WTC11 (cell line): ENCODE data around the gene PLPP7. TPM values are rescaled to one million over a fixed set of nuclear protein-coding genes. Genes with fewer than 3 reads are reported as not detected.

Experiments used
- ATAC-seq: fragments of 200-7000 bp; cut with Tn5 transposase; 2 replicates; pipeline ENCODE4 v1.10.0; 2021; ENCODE audit warnings: mild to moderate bottlenecking, moderate library complexity
- CTCF ChIA-PET: fragments of 300-600 bp; sonication (Branson Sonifier 250); formaldehyde crosslinking; loops from one replicate; lab custom pipeline; 2021; ENCODE audit warnings: antibody characterized with exemption; lab: Charles Lee
- POLR2A ChIA-PET: fragments of 350-600 bp; sonication (Branson Sonifier 250); formaldehyde crosslinking; loops from one replicate; lab custom pipeline; 2021; ENCODE audit warnings: antibody characterized with exemption; lab: Charles Lee
- DNase-seq: peaks from one replicate; pipeline ENCODE4 v3.0.0; 2021; ENCODE audit warnings: low spot score
- H3K27ac Mint-ChIP-seq: 2 replicates; pipeline ENCODE4 v1.8.0; 2021; ENCODE audit warnings: mixed read lengths
- H3K27me3 Mint-ChIP-seq: 2 replicates; pipeline ENCODE4 v1.8.0; 2021; ENCODE audit warnings: low read depth, mild to moderate bottlenecking, moderate library complexity, mixed read lengths
- H3K36me3 Mint-ChIP-seq: 2 replicates; pipeline ENCODE4 v1.8.0; 2021; ENCODE audit warnings: mixed read lengths
- H3K4me1 Mint-ChIP-seq: 2 replicates; pipeline ENCODE4 v1.8.0; 2022; ENCODE audit warnings: mixed read lengths
- H3K4me3 Mint-ChIP-seq: 2 replicates; pipeline ENCODE4 v1.8.0; 2021; ENCODE audit warnings: mild to moderate bottlenecking, moderate library complexity, mixed read lengths
- H3K9me3 Mint-ChIP-seq: 2 replicates; pipeline ENCODE4 v1.8.0; 2021; ENCODE audit warnings: mixed read lengths
- ATF1 ChIP-seq: sonication (generic); formaldehyde crosslinking; IDR thresholded peaks from 2 replicates; pipeline ENCODE4 v1.8.1; 2023; ENCODE audit warnings: mild to moderate bottlenecking, moderate library complexity, missing genetic modification reagents
- CBFB ChIP-seq: sonication (generic); formaldehyde crosslinking; IDR thresholded peaks from 2 replicates; pipeline ENCODE4 v1.8.1; 2022; ENCODE audit warnings: mild to moderate bottlenecking, low read depth, missing genetic modification reagents
- CDX4 ChIP-seq: fragments of 250-450 bp; sonication (Bioruptor Pico); IDR thresholded peaks from 2 replicates; pipeline ENCODE4 v1.9.0; 2021; ENCODE audit warnings: moderate library complexity, mild to moderate bottlenecking, inconsistent platforms, borderline replicate concordance
- E2F5 ChIP-seq: sonication (generic); formaldehyde crosslinking; IDR thresholded peaks from 2 replicates; pipeline ENCODE4 v1.8.1; 2022; ENCODE audit warnings: mild to moderate bottlenecking, moderate library complexity, missing genetic modification reagents
- ELF4 ChIP-seq: sonication (generic); formaldehyde crosslinking; IDR thresholded peaks from 2 replicates; pipeline ENCODE4 v1.8.1; 2022; ENCODE audit warnings: low read depth, mild to moderate bottlenecking, moderate library complexity, missing genetic modification reagents
- FOXK1 ChIP-seq: sonication (generic); formaldehyde crosslinking; IDR thresholded peaks from 2 replicates; pipeline ENCODE4 v1.8.0; 2022; ENCODE audit warnings: mild to moderate bottlenecking, moderate library complexity, missing genetic modification reagents
- FOXP4 ChIP-seq: sonication (generic); formaldehyde crosslinking; IDR thresholded peaks from 2 replicates; pipeline ENCODE4 v1.8.0; 2022; ENCODE audit warnings: mild to moderate bottlenecking, missing genetic modification reagents
- GABPB1 ChIP-seq: sonication (generic); formaldehyde crosslinking; IDR thresholded peaks from 2 replicates; pipeline ENCODE4 v1.8.1; 2023; ENCODE audit warnings: mild to moderate bottlenecking, missing genetic modification reagents
- KAT7 ChIP-seq: sonication (generic); formaldehyde crosslinking; IDR thresholded peaks from 2 replicates; pipeline ENCODE4 v1.8.1; 2023; ENCODE audit warnings: missing genetic modification reagents, mild to moderate bottlenecking, borderline replicate concordance
- NFATC4 ChIP-seq: fragments of 250-450 bp; sonication (Bioruptor Pico); IDR thresholded peaks from 2 replicates; pipeline ENCODE4 v1.9.0; 2021; ENCODE audit warnings: mild to moderate bottlenecking
- NFYB ChIP-seq: sonication (generic); formaldehyde crosslinking; conservative IDR thresholded peaks from 2 replicates; pipeline ENCODE4 v1.8.0; 2022; ENCODE audit warnings: low read depth, missing genetic modification reagents
- NR2C2 ChIP-seq: sonication (generic); formaldehyde crosslinking; IDR thresholded peaks from 2 replicates; pipeline ENCODE4 v1.8.0; 2022; ENCODE audit warnings: mild to moderate bottlenecking, missing genetic modification reagents
- NR3C1 ChIP-seq: sonication (generic); formaldehyde crosslinking; conservative IDR thresholded peaks from 2 replicates; pipeline ENCODE4 v1.8.1; 2023; ENCODE audit warnings: low read depth, mild to moderate bottlenecking, missing genetic modification reagents
- PRRX2 ChIP-seq: fragments of 250-450 bp; sonication (Bioruptor Pico); IDR thresholded peaks from 2 replicates; pipeline ENCODE4 v1.8.0; 2021; ENCODE audit warnings: mild to moderate bottlenecking
- TCF7 ChIP-seq: sonication (generic); formaldehyde crosslinking; IDR thresholded peaks from 2 replicates; pipeline ENCODE4 v1.8.0; 2022; ENCODE audit warnings: mild to moderate bottlenecking, low read depth, missing genetic modification reagents, moderate library complexity
- TEAD4 ChIP-seq: sonication (generic); formaldehyde crosslinking; IDR thresholded peaks from 2 replicates; pipeline ENCODE4 v1.8.0; 2022; ENCODE audit warnings: mild to moderate bottlenecking, missing genetic modification reagents
- TP53 ChIP-seq: sonication (generic); formaldehyde crosslinking; IDR thresholded peaks from 2 replicates; pipeline ENCODE4 v1.8.1; 2023; ENCODE audit warnings: mild to moderate bottlenecking, missing genetic modification reagents
- ZNF121 ChIP-seq: sonication (generic); formaldehyde crosslinking; IDR thresholded peaks from 2 replicates; pipeline ENCODE4 v1.8.0; 2023; ENCODE audit warnings: missing genetic modification reagents
- ZNF532 ChIP-seq: fragments of 250-450 bp; sonication (Bioruptor Pico); IDR thresholded peaks from 2 replicates; pipeline ENCODE4 v1.9.0; 2021; ENCODE audit warnings: mild to moderate bottlenecking, borderline replicate concordance
- ZNF671 ChIP-seq: fragments of 250-450 bp; sonication (Bioruptor Pico); IDR thresholded peaks from 2 replicates; pipeline ENCODE4 v1.8.0; 2021; ENCODE audit warnings: mild to moderate bottlenecking
- total RNA-seq: library from RNA; stranded (reverse); gene quantifications from 3 replicates; pipeline ENCODE4 v1.2.3, GENCODE V29; 2021
- TF ChIP-seq, protein P1 (sequence below): sonication (generic); formaldehyde crosslinking; IDR thresholded peaks from 2 replicates; pipeline ENCODE4 v1.8.0; 2022; ENCODE audit warnings: missing genetic modification reagents
- TF ChIP-seq, protein P2 (sequence below): fragments of 250-450 bp; sonication (Bioruptor Pico); IDR thresholded peaks from 2 replicates; pipeline ENCODE4 v1.9.0; 2021; ENCODE audit warnings: mild to moderate bottlenecking

The PLPP7 gene
- total RNA-seq, 1 experiment from 2014 or later: 4.2 TPM

DNA sequence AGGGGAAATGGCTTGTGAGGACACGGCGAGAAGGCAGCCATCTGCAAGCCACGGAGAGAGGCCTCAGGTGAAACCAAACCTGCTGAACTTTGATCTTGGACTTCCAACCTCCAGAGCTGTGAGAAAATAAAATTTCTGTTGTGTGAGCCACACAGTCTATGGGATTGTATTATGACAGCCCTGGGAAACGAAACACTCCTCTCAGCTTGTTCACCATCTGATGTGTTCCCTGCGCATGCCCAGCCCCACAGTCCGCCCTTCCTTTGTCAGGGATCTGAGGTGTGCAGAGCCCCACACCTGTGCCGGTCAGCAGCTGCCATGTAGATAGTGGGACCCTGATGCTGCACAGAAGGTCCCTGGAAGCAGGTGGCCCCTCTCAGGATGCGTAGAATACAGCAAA is 34.1 kb downstream of the PLPP7 start (continued):
- TF ChIP-seq ZNF121 (CRISPR knock-in tag) (no peak), NR3C1 (CRISPR knock-in tag) (no peak), NFYB (CRISPR knock-in tag) (no peak), NFATC4 (no peak), GABPB1 (CRISPR knock-in tag) (no peak), TEAD4 (no peak), TP53 (CRISPR knock-in tag) (no peak), NR2C2 (no peak), TCF7 (no peak)

- no peaks in the 10 kb centered on the region for H3K9me3 Mint-ChIP-seq
- ChIA-PET CTCF (interaction anchor here (0.5 to 4.8 kb wide), 2 partner anchors 11 to 23 kb away, joined by 3 to 33 read pairs; no protein-coding TSS in a partner anchor), POLR2A (no interaction called here)
- peaks cover 12% of the 10 kb centered on the region for H3K4me1 Mint-ChIP-seq
- H3K27ac Mint-ChIP-seq: no peak overlapping the region
- no peaks in the 10 kb centered on the region for H3K36me3 Mint-ChIP-seq
- H3K27me3 Mint-ChIP-seq: no peaks in the 10 kb centered on the region; the same call in 1 of the 2 replicates
- no peak for DNase-seq
- no peak overlapping the region for H3K4me3 Mint-ChIP-seq
- ATAC-seq: no peak
- no peak for TF ChIP-seq CDX4 (CRISPR knock-in tag)
- TF ChIP-seq FOXP4 (CRISPR knock-in tag): no peak
- TF ChIP-seq CBFB: no peak
- TF ChIP-seq ZNF532 (CRISPR knock-in tag): no peak
- TF ChIP-seq, protein P1, sequence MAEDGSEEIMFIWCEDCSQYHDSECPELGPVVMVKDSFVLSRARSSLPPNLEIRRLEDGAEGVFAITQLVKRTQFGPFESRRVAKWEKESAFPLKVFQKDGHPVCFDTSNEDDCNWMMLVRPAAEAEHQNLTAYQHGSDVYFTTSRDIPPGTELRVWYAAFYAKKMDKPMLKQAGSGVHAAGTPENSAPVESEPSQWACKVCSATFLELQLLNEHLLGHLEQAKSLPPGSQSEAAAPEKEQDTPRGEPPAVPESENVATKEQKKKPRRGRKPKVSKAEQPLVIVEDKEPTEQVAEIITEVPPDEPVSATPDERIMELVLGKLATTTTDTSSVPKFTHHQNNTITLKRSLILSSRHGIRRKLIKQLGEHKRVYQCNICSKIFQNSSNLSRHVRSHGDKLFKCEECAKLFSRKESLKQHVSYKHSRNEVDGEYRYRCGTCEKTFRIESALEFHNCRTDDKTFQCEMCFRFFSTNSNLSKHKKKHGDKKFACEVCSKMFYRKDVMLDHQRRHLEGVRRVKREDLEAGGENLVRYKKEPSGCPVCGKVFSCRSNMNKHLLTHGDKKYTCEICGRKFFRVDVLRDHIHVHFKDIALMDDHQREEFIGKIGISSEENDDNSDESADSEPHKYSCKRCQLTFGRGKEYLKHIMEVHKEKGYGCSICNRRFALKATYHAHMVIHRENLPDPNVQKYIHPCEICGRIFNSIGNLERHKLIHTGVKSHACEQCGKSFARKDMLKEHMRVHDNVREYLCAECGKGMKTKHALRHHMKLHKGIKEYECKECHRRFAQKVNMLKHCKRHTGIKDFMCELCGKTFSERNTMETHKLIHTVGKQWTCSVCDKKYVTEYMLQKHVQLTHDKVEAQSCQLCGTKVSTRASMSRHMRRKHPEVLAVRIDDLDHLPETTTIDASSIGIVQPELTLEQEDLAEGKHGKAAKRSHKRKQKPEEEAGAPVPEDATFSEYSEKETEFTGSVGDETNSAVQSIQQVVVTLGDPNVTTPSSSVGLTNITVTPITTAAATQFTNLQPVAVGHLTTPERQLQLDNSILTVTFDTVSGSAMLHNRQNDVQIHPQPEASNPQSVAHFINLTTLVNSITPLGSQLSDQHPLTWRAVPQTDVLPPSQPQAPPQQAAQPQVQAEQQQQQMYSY (CRISPR knock-in tag): no peak
- TF ChIP-seq E2F5 (CRISPR knock-in tag): no peak
- TF ChIP-seq ELF4 (CRISPR knock-in tag): no peak
- TF ChIP-seq KAT7 (CRISPR knock-in tag): no peak
- no peak for TF ChIP-seq ATF1
- TF ChIP-seq FOXK1 (CRISPR knock-in tag): no peak
- TF ChIP-seq PRRX2 (CRISPR knock-in tag): no peak
- no peak for TF ChIP-seq ZNF671 (CRISPR knock-in tag)
- TF ChIP-seq, protein P2, sequence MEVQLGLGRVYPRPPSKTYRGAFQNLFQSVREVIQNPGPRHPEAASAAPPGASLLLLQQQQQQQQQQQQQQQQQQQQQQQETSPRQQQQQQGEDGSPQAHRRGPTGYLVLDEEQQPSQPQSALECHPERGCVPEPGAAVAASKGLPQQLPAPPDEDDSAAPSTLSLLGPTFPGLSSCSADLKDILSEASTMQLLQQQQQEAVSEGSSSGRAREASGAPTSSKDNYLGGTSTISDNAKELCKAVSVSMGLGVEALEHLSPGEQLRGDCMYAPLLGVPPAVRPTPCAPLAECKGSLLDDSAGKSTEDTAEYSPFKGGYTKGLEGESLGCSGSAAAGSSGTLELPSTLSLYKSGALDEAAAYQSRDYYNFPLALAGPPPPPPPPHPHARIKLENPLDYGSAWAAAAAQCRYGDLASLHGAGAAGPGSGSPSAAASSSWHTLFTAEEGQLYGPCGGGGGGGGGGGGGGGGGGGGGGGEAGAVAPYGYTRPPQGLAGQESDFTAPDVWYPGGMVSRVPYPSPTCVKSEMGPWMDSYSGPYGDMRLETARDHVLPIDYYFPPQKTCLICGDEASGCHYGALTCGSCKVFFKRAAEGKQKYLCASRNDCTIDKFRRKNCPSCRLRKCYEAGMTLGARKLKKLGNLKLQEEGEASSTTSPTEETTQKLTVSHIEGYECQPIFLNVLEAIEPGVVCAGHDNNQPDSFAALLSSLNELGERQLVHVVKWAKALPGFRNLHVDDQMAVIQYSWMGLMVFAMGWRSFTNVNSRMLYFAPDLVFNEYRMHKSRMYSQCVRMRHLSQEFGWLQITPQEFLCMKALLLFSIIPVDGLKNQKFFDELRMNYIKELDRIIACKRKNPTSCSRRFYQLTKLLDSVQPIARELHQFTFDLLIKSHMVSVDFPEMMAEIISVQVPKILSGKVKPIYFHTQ (CRISPR knock-in tag): no peak
- no peak for TF ChIP-seq TP53 (CRISPR knock-in tag)
Measured at GRCh38 chr9:131324736-131325679, 35.5 kb downstream of the PLPP7 start.
